GM12865 (cell line): ENCODE measurements around the gene KCNH4.

ENCODE experiments used
- DNase-seq: peaks from one replicate; pipeline ENCODE4 v3.0.0; 2010; ENCODE audit warnings: low read depth
- H3K4me3 ChIP-seq: 2 replicates; pipeline ENCODE4 v1.5.1; 2011; ENCODE audit warnings: mild to moderate bottlenecking, low read depth, low read length, control low read depth
- CTCF ChIP-seq: IDR thresholded peaks from 2 replicates; pipeline ENCODE4 v1.5.1; 2011; ENCODE audit warnings: low read length, control low read depth, low read depth, inconsistent platforms; ENCODE audit not compliant: insufficient read depth; ENCODE audit errors: missing control alignments

KCNH4 gene

GRCh38 chr17:42180922-42181850, at the start of gene KCNH4:
TSS of gene KCNH4 (minus strand) at chr17:42181142. CDS start at chr17:42180945, 197 bp downstream.
- H3K4me3 ChIP-seq = peak within 1 kb of the TSS; percentile 58
- peak; percentile 95 for DNase-seq
- peak; percentile 77 for TF ChIP-seq CTCF

GRCh38 chr17:42230225-42230624, 49.3 kb upstream of the KCNH4 start:
- TF ChIP-seq CTCF = no peak
- peak; percentile 16 for DNase-seq
- H3K4me3 ChIP-seq = no peak overlapping the region

GRCh38 chr17:42227849-42228700, 47.1 kb upstream of the KCNH4 start:
- no peak overlapping the region for H3K4me3 ChIP-seq
- no peak for DNase-seq
- no peak for TF ChIP-seq CTCF

- no peak overlapping the region for H3K4me3 ChIP-seq
- TF ChIP-seq CTCF = no peak
- DNase-seq = no peak
Observed at GRCh38 chr17:42225646-42226045, 44.7 kb upstream of the KCNH4 start.

GRCh38 chr17:42224651-42225050, 43.7 kb upstream of the KCNH4 start:
- no peak overlapping the region for H3K4me3 ChIP-seq

More at GRCh38 chr17:42224651-42225050, 43.7 kb upstream of the KCNH4 start:
- TF ChIP-seq CTCF = no peak
- DNase-seq = no peak
